SU-DHL-6 (cell line): ENCODE measurements around the gene RNF114.

Experiments
- H2AFZ ChIP-seq: fragments of 200-600 bp; sonication (generic); 2 replicates; pipeline ENCODE4 v1.6.1; 2014; ENCODE audit warnings: low read depth, mild to moderate bottlenecking, moderate library complexity, mixed read lengths, antibody characterized with exemption, low read length; ENCODE audit not compliant: severe bottlenecking
- H3F3A ChIP-seq: fragments of 200-600 bp; shearing (Covaris generic); 2 replicates; pipeline ENCODE4 v1.6.0; 2016; ENCODE audit warnings: antibody characterized with exemption, mild to moderate bottlenecking; ENCODE audit not compliant: insufficient read depth
- H3K27ac ChIP-seq: fragments of 200-600 bp; sonication (generic); 2 replicates; pipeline ENCODE4 v1.5.1; 2016; ENCODE audit warnings: low read depth, mild to moderate bottlenecking, low read length, moderate library complexity, mixed read lengths
- H3K27me3 ChIP-seq: fragments of 200-600 bp; sonication (generic), shearing (Covaris generic); 2 replicates; pipeline ENCODE4 v1.6.0; 2014; ENCODE audit warnings: mild to moderate bottlenecking, low read length
- H3K36me3 ChIP-seq: fragments of 200-600 bp; sonication (generic); 2 replicates; pipeline ENCODE4 v1.6.1; 2014; ENCODE audit warnings: mild to moderate bottlenecking, low read length, mixed read lengths
- H3K4me2 ChIP-seq: fragments of 300-600, 200-600 bp; shearing (Covaris generic), sonication (generic); 2 replicates; pipeline ENCODE4 v1.6.0; 2014; ENCODE audit warnings: low read length, low read depth, mild to moderate bottlenecking; ENCODE audit not compliant: poor library complexity, severe bottlenecking
- H3K4me3 ChIP-seq: fragments of 200-600 bp; sonication (generic); 2 replicates; pipeline ENCODE4 v1.5.1; 2014; ENCODE audit warnings: antibody characterized with exemption, low read length, mild to moderate bottlenecking, mixed read lengths; ENCODE audit not compliant: insufficient read depth, poor library complexity, severe bottlenecking
- H3K79me2 ChIP-seq: fragments of 200-600 bp; sonication (generic); 2 replicates; pipeline ENCODE4 v1.6.1; 2014; ENCODE audit warnings: mild to moderate bottlenecking, low read length, moderate library complexity; ENCODE audit not compliant: insufficient read depth
- H3K9ac ChIP-seq: fragments of 200-600 bp; sonication (generic); 2 replicates; pipeline ENCODE4 v1.7.0; 2014; ENCODE audit warnings: mild to moderate bottlenecking, low read length
- H3K9me2 ChIP-seq: fragments of 200-600 bp; sonication (generic); replicated peaks from 2 replicates; pipeline ENCODE4 v1.6.1; 2014; ENCODE audit warnings: low read length; ENCODE audit not compliant: insufficient read depth
- H3K9me3 ChIP-seq: fragments of 200-600 bp; sonication (generic); 2 replicates; pipeline ENCODE4 v1.6.1; 2014; ENCODE audit warnings: low read length, mixed read lengths; ENCODE audit not compliant: insufficient read depth
- H4K20me1 ChIP-seq: fragments of 200-600 bp; sonication (generic); 2 replicates; pipeline ENCODE4 v1.6.1; 2014; ENCODE audit warnings: low read depth, mild to moderate bottlenecking, antibody characterized with exemption, low read length, moderate library complexity, mixed read lengths
- CTCF ChIP-seq: fragments of 200-600 bp; sonication (generic); IDR thresholded peaks from one replicate; pipeline ENCODE4 v1.5.1; 2017; ENCODE audit warnings: antibody characterized with exemption, mild to moderate bottlenecking, low read length, moderate library complexity; ENCODE audit not compliant: insufficient read depth, poor library complexity, severe bottlenecking
- EZH2phosphoT487 ChIP-seq: fragments of 200-600 bp; sonication (generic), shearing (Covaris generic); conservative IDR thresholded peaks from 2 replicates; pipeline ENCODE4 v1.6.1; 2018; ENCODE audit warnings: mild to moderate bottlenecking, antibody characterized with exemption, low read length, moderate library complexity, mixed read lengths

RNF114 gene

GRCh38 chr20:49890471-49891361, 45.5 kb upstream of the RNF114 start:
- Histone ChIP-seq H3K27ac (no peak overlapping the region), H4K20me1 (no peaks in the 10 kb centered on the region), H3K27me3 (no peaks in the 10 kb centered on the region), H2AFZ (no peak overlapping the region), H3F3A (no peaks in the 10 kb centered on the region), H3K4me2 (no peak overlapping the region), H3K9ac (no peak overlapping the region), H3K79me2 (no peaks in the 10 kb centered on the region), H3K36me3 (no peaks in the 10 kb centered on the region), H3K4me3 (no peak overlapping the region), H3K9me3 (no peaks in the 10 kb centered on the region), H3K9me2 (no peaks in the 10 kb centered on the region)
- TF ChIP-seq EZH2phosphoT487: no peak
- TF ChIP-seq CTCF: no peak

GRCh38 chr20:49891476-49892110, 44.6 kb upstream of the RNF114 start:
- H3K9me3 ChIP-seq: no peaks in the 10 kb centered on the region
- no peaks in the 10 kb centered on the region for H4K20me1 ChIP-seq
- H3K9ac ChIP-seq: no peak overlapping the region
- H3K79me2 ChIP-seq: no peaks in the 10 kb centered on the region
- H3K27ac ChIP-seq: no peak overlapping the region
- H2AFZ ChIP-seq: no peak overlapping the region
- H3K9me2 ChIP-seq: no peaks in the 10 kb centered on the region
- H3K4me3 ChIP-seq: no peak overlapping the region
- H3K36me3 ChIP-seq: no peaks in the 10 kb centered on the region
- TF ChIP-seq CTCF: no peak
- TF ChIP-seq EZH2phosphoT487: no peak
- H3K27me3 ChIP-seq: no peaks in the 10 kb centered on the region
- no peak overlapping the region for H3K4me2 ChIP-seq
- no peaks in the 10 kb centered on the region for H3F3A ChIP-seq

- Histone ChIP-seq H3F3A (no peaks in the 10 kb centered on the region), H3K9ac (no peak overlapping the region), H3K27ac (no peak overlapping the region)
Measured at GRCh38 chr20:49892260-49892659, 43.9 kb upstream of the RNF114 start.

More at GRCh38 chr20:49892260-49892659, 43.9 kb upstream of the RNF114 start:
- Histone ChIP-seq H3K79me2 (no peaks in the 10 kb centered on the region), H2AFZ (no peak overlapping the region), H3K9me2 (no peaks in the 10 kb centered on the region), H3K27me3 (no peaks in the 10 kb centered on the region), H3K36me3 (no peaks in the 10 kb centered on the region), H3K4me2 (no peak overlapping the region), H4K20me1 (no peaks in the 10 kb centered on the region), H3K4me3 (no peak overlapping the region), H3K9me3 (no peaks in the 10 kb centered on the region)
- TF ChIP-seq CTCF (no peak), EZH2phosphoT487 (no peak)
